Right lobe of liver (tissue), 6 donors: Measurements from ENCODE around the gene SLC6A8. TPM values are rescaled to one million over a fixed set of nuclear protein-coding genes. Genes with fewer than 3 reads are reported as not detected.
A peak's percentile ranks its signal among the peaks of the same experiment; 100 is the strongest.

Source experiments
- ATAC-seq, 4 donors: fragments of 200-7000 bp; cut with Tn5 transposase; one replicate each; pipeline ENCODE4 v1.9.1; 2020; ENCODE audit warnings: mild to moderate bottlenecking in 4 of 4, moderate library complexity in 4 of 4
- DNase-seq, 3 donors: peaks; one replicate each; pipeline ENCODE4 v3.0.0-alpha.2; 2020
- H3K27ac ChIP-seq, 3 donors: fragments of 200-600 bp; one replicate each; pipeline ENCODE4 v1.8.0; 2022
- H3K27me3 ChIP-seq, 2 donors: fragments of 200-600 bp; one replicate each; pipeline ENCODE4 v1.8.0; 2022
- H3K36me3 ChIP-seq, 4 donors: fragments of 200-600 bp; sonication (generic) in 1 of 4; one replicate each; pipeline versions ENCODE4 v1.5.1 to v1.8.0; 2017 to 2022; ENCODE audit warnings: control low read depth in 1 of 4
- H3K4me1 ChIP-seq, 4 donors: fragments of 200-600 bp; sonication (generic) in 1 of 4; one replicate each; pipeline versions ENCODE4 v1.5.1 to v1.8.0; 2017 to 2022; ENCODE audit warnings: control low read depth in 1 of 4
- H3K4me3 ChIP-seq, 3 donors: fragments of 200-600 bp; one replicate each; pipeline ENCODE4 v1.8.0; 2022
- H3K9me3 ChIP-seq, 4 donors: fragments of 200-600 bp; sonication (generic) in 1 of 4; one replicate each; pipeline versions ENCODE4 v1.5.1 to v1.8.0; 2017 to 2022; ENCODE audit warnings: control low read depth in 1 of 4
- POLR2A ChIP-seq: fragments of 450-650 bp; IDR thresholded peaks from one replicate; pipeline ENCODE4 v1.6.1; 2017; ENCODE audit warnings: antibody characterized with exemption, mild to moderate bottlenecking
- WGBS: methylation state at CpG from one replicate; pipeline ENCODE4 v1.1.6; 2018; ENCODE audit warnings: low coverage, low lambda C conversion rate; ENCODE audit not compliant: insufficient coverage; ENCODE audit errors: missing lambda C conversion rate; 5-methylcytosine and 5-hydroxymethylcytosine counted together
- intact Hi-C, 2 donors: fragments of 100-400 bp; cut with DNase I; formaldehyde crosslinking; loops; one replicate each; pipeline versions ENCODE4 v1.11.2 to v1.14.1; 2022
- total RNA-seq, 6 experiments: library from RNA; depleted of rRNA in 2 of 6; stranded (reverse); fragments of >200 nt in 2 of 6; fragmentation: NEBNext Ultra II Directional in 3 of 6; extraction: Animal tissue kit (Norgen Biotek cat#: 25700) in 3 of 6; gene quantifications; one replicate each; pipeline versions ENCODE4 v1.1.0 to v1.2.4, GENCODE V29; 2016 to 2023
- TF ChIP-seq, protein P1 (sequence below), 4 donors: fragments of 200-600 bp in 3 of 4; fragments of 450-650 bp in 1 of 4; IDR thresholded peaks; one replicate each; pipeline versions ENCODE4 v1.5.1 to v1.8.0; 2016 to 2022; ENCODE audit warnings: antibody characterized with exemption in 4 of 4, mild to moderate bottlenecking in 2 of 4
- donor health status: DM: no; HTN: yes; CAD: no.
- donor health status: DM: no; HTN: no; CAD: no.
- donor health status: DM: no; HTN: no; CAD: no.
- donor health status: DM: no; HTN: yes; CAD: no.
- donor health status: DM: no; HTN: yes; CAD: no.

The SLC6A8 gene
- total RNA-seq, 6 experiments from 2014 or later, result 1.6 to 9.2 (median 2.9) TPM

DNA sequence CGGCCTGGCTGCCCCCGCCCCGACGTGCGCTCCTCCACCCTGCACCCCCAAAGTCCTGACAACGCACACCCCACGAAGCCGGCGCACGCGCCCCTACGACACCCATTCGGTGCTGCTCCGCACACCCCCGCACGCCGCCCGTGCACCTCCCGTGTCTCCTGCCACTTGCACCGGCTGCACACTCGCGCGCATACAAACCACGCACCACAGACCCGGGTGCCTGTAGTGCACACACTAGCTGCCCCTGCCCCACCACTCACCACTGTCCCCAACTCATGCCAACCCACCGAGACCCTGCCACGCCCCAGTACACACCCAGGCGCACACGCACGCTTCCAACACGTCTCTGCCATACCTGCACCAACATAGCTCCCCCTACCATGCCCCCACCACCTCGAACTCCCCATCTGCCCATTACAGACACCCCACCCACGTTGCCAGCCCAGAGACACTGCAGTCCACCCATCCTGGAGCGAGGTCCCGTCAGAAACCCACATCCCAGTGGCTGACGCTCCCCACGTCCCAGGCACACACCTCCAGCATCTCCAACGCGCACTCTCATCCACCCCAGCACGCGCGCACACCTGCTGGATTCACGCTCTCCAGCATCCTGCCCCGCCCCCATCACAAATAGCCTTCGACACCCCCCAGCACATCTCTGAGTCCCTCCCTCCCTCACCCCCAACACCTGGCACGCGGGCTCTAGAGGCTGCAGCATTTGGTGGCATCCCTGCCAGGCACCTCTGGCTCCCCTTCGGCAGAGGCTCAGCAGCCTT is 44.9 kb upstream of the SLC6A8 start:
- no peak for TF ChIP-seq POLR2A
- TF ChIP-seq, protein P1, sequence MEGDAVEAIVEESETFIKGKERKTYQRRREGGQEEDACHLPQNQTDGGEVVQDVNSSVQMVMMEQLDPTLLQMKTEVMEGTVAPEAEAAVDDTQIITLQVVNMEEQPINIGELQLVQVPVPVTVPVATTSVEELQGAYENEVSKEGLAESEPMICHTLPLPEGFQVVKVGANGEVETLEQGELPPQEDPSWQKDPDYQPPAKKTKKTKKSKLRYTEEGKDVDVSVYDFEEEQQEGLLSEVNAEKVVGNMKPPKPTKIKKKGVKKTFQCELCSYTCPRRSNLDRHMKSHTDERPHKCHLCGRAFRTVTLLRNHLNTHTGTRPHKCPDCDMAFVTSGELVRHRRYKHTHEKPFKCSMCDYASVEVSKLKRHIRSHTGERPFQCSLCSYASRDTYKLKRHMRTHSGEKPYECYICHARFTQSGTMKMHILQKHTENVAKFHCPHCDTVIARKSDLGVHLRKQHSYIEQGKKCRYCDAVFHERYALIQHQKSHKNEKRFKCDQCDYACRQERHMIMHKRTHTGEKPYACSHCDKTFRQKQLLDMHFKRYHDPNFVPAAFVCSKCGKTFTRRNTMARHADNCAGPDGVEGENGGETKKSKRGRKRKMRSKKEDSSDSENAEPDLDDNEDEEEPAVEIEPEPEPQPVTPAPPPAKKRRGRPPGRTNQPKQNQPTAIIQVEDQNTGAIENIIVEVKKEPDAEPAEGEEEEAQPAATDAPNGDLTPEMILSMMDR (IDR thresholded peaks at IDR 0.05), result no peak
- DNase-seq (peak in 1 of 3 donors; percentile 43), ATAC-seq (no peak)
- no peak overlapping the region for H3K4me3 ChIP-seq
- intact Hi-C loops, result no loop called here
- no peak overlapping the region for H3K27ac ChIP-seq
- WGBS, result 37% methylated on average over 33 of the region's 48 CpGs
- H3K9me3 ChIP-seq, result no peaks in the 10 kb centered on the region
- H3K27me3 ChIP-seq, result no peaks in the 10 kb centered on the region
- peaks cover 0 to 4% (median 0%) of the 10 kb centered on the region in 4 donors for H3K4me1 ChIP-seq
- no peaks in the 10 kb centered on the region for H3K36me3 ChIP-seq

DNA sequence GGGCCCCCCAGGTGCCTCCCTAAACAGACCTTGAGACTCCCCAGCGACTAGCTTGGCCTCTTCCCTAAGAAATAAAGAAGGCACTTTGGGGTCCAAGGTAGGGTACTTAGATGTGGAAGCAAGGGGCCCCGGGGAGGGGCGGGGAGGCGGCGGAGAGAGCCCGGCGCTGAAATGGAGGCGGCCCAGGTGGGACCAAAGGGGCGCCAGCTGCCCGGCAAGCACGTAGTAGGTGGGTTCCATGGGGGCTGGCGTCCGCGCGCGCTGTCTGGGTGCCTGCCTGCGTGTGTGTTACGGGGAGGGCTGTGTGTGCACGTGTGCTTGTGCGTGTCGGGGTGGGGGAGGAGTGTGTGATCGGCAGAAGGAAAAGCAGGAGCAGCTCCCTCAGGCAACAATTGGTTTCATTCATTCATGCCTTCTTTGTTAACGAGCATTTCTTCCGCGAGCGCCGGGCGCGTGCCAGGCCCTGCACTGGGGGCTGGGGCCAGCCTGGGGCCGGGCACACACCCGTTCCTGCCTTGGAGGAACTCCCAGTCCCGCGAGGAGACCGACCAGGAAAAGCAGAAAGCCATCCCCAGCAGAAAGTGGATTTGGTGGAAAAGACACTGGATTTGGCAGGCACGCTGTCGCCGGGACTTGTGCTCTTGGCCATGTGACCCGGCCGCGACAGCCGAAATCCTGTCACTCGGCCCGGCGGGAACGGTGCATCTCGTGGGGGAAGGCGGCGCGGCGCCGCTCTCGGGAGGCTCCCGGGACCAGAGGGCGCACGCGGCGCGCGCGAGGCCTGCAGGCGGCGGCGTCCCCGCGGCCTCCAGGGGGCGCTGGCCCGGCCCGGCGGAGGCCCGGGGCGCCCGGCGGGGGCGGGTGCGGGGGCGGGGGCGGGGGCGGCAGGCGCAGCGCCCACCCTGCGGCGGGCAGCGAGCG is 44.0 kb upstream of the SLC6A8 start:
- H3K27ac ChIP-seq, result no peak overlapping the region
- TF ChIP-seq, protein P1 (IDR thresholded peaks at IDR 0.05), result peak in 2 of 4 donors; percentile 7 to 30
- TF ChIP-seq POLR2A, result no peak
- H3K9me3 ChIP-seq, result no peaks in the 10 kb centered on the region
- ATAC-seq, result peak; percentile 37 to 49 (median 45)
- no peaks in the 10 kb centered on the region for H3K36me3 ChIP-seq
- no peak overlapping the region for H3K4me3 ChIP-seq
- peaks cover 0 to under 1% of the 10 kb centered on the region in 2 donors for H3K27me3 ChIP-seq
- intact Hi-C loops, result no loop called here
- 36% methylated on average over 27 of the region's 84 CpGs for WGBS
- DNase-seq, result peak in 2 of 3 donors; percentile 40 to 49
- peaks cover 0 to 4% (median 0%) of the 10 kb centered on the region in 4 donors for H3K4me1 ChIP-seq

DNA sequence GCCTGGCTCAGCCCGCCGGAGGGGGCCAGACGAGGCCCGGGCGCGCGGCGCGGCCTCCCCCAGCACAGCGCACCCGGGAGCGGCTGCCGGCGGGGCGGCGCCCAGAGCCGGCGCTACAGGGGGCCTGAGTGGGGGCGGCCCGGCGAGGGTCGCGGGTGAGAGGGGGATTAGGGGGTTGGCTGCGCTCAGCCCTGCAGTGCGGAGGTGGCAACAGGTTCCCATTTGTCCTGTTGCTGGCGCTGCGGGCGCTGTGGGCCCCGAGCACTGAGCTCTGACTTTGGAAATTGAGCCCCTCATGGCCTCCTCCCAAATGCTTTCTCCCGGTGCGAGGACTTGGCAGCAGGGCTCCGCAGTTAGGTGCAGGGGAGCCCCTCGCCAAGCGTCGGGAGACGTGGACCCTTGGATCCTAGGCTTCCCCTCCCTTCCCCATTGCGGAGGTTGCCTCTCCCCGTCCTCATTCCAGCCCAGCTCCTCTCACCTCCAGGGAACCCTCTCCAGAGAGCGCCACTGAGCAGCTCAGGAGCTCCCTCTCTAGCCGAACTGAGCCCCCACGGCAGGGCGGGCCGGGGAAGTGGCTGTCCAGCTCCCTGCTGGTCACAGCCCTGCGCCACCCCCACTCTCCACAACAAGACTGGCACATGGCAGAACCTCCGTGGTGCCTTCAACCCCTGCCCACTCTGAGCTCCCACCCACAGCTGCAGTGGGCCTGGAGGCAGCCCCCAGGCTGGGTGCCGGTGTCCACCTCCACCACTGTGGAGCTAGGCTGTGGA is 43.2 kb upstream of the SLC6A8 start:
- intact Hi-C loops, result no loop called here
- TF ChIP-seq, protein P1 (IDR thresholded peaks at IDR 0.05), result no peak
- TF ChIP-seq POLR2A, result no peak
- H3K36me3 ChIP-seq, result no peaks in the 10 kb centered on the region
- H3K4me1 ChIP-seq, result peaks cover 0 to 4% (median 0%) of the 10 kb centered on the region in 4 donors
- DNase-seq, result peak; percentile 14 to 50 (median 23)
- no peaks in the 10 kb centered on the region for H3K9me3 ChIP-seq
- no peak overlapping the region for H3K27ac ChIP-seq
- H3K4me3 ChIP-seq, result no peak overlapping the region
- ATAC-seq, result no peak
- 28% methylated on average over 3 of the region's 46 CpGs for WGBS
- H3K27me3 ChIP-seq, result peaks cover 0 to 8% of the 10 kb centered on the region in 2 donors

DNA sequence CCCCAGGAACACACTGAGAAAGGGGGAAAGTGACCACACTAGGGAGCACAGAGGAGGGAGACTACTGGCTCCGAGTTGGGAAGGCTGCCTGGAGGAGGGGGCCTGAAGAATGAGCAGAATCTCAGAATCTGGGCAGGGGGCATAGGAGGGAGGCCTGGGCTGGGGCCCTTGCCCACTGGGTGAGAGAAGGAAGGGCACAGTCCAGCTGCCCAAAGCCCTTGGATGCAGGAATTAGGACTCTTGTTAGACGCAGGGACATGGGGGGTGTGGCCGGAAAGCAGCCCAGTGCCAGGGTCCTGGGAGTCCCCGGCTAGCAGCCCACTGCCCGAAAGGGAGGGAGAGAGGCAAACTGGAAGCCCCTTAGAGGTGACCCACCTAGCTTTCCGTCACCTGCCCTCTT is 42.6 kb upstream of the SLC6A8 start:
- Histone ChIP-seq H3K9me3 (no peaks in the 10 kb centered on the region), H3K27ac (no peak overlapping the region), H3K27me3 (peaks cover 0 to 8% of the 10 kb centered on the region in 2 donors), H3K4me3 (no peak overlapping the region), H3K36me3 (no peaks in the 10 kb centered on the region), H3K4me1 (peaks cover 0 to 4% (median 0%) of the 10 kb centered on the region in 4 donors)
- TF ChIP-seq, protein P1 (IDR thresholded peaks at IDR 0.05), result no peak
- TF ChIP-seq POLR2A, result no peak
- DNase-seq, result no peak
- no peak for ATAC-seq
- WGBS, result 37% methylated on average over 2 of the region's 6 CpGs
- intact Hi-C loops, result no loop called here
